ENCODE data around the gene IRS1. TPM values are rescaled to one million over a fixed set of nuclear protein-coding genes. Genes with fewer than 3 reads are reported as not detected.

The IRS1 gene
- total and polyA plus RNA-seq, 2 of the 4 experiments (the other 2 are of a cell fraction) = 21.1 to 37.1 TPM

DNA sequence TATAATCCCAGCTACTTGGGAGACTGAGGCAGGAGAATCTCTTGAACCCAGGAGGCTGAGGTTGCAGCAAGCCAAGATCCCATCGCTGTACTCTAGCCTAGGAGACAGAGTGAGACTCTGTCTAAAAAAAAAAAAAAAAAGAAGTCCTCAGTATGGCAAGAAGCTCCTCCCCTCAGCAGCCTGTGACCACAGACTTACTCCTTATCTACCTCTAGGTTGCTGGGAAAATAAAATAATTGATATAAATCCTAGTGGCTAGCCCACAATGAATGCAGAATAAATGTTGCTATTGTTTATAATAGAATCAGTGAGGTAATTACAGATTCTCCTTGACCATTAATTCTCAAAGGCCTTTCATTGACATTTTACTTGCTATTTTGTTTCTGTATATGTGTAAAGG, 70.6 kb downstream of the IRS1 start:
- Histone ChIP-seq H2AK9ac (replicated peaks; ENCODE audit: low read depth, low read length, poor library complexity) (no peak overlapping the region), H3K27me3 (ENCODE audit: control insufficient read depth, insufficient read depth, low read length) (no peaks in the 10 kb centered on the region), H4K20me1 (ENCODE audit: insufficient read depth, low read length) (no peaks in the 10 kb centered on the region), H4K8ac (ENCODE audit: low read depth in 2 of 2, low read length in 2 of 2) (no peak overlapping the region), H3K4me2 (ENCODE audit: low read depth, low read length) (no peak overlapping the region), H3K79me1 (ENCODE audit: low read depth in 1 of 2, low read length in 2 of 2) (peaks cover 13 to 38% of the 10 kb centered on the region in 2 experiments), H3K23ac (ENCODE audit: low read depth, low read length) (no peak overlapping the region), H3K27ac (ENCODE audit: insufficient read depth, low read length) (no peak overlapping the region), H2BK120ac (ENCODE audit: low read depth, low read length) (no peak overlapping the region), H3K36me3 (ENCODE audit: control insufficient read depth, insufficient read depth, low read length) (peaks cover 10% of the 10 kb centered on the region), H3K4me1 (ENCODE audit: control insufficient read depth, insufficient read depth, low read length) (peaks cover 12% of the 10 kb centered on the region), H3K9ac (ENCODE audit: low read depth, low read length) (no peak overlapping the region), H3K4ac (ENCODE audit: low read depth, low read length) (no peak overlapping the region), H3K9me1 (ENCODE audit: insufficient read depth, low read length) (peaks cover 4% of the 10 kb centered on the region), H2AFZ (replicated peaks; ENCODE audit: low read length, poor library complexity) (no peak overlapping the region), H2BK15ac (ENCODE audit: low read depth, low read length) (no peak overlapping the region), H3K4me3 (ENCODE audit: insufficient read depth, low read depth, low read length) (no peak overlapping the region), H4K91ac (ENCODE audit: insufficient read depth, low read depth, low read length) (no peak overlapping the region), H2AK5ac (ENCODE audit: low read depth, low read length) (no peak overlapping the region), H2BK20ac (ENCODE audit: low read depth, low read length) (no peak overlapping the region), H3K9me3 (ENCODE audit: control insufficient read depth, insufficient read depth, low read length) (no peaks in the 10 kb centered on the region), H3K14ac (replicated peaks; ENCODE audit: low read depth, low read length) (no peak overlapping the region), H3K56ac (ENCODE audit: extremely low read depth, insufficient read depth, low read length) (no peak overlapping the region), H2BK5ac (ENCODE audit: low read depth, low read length, poor library complexity, severe bottlenecking) (no peak overlapping the region), H3K18ac (ENCODE audit: low read depth, low read length) (no peak overlapping the region), H4K5ac (ENCODE audit: low read depth, low read length) (no peak overlapping the region)
- no CpG with 5 or more reads among the region's 1 CpG for WGBS, 2 experiments (ENCODE audit: extremely low coverage in 2 of 2, insufficient read length in 1 of 2)
- ChIA-PET POLR2A (ENCODE audit: unreplicated experiment) (no interaction called here), CTCF (no interaction called here)
- in situ Hi-C loops (cut with MboI; ENCODE audit: low sequenced_read_pairs) (no loop called here), dilution Hi-C loops (cut with HindIII; ENCODE audit: low sequenced_read_pairs, unreplicated experiment) (no loop called here), intact Hi-C loops (cut with micrococcal nuclease) (loop anchor here (5.0 to 10.0 kb wide), 4 partner anchors 504 to 1057 kb away; no protein-coding TSS in a partner anchor)
- no peak for TF ChIP-seq CHD1 (IDR thresholded peaks at IDR 0.05; ENCODE audit: low read depth, low read length)
- no peak for TF ChIP-seq CEBPB (IDR thresholded peaks at IDR 0.05; ENCODE audit: low read depth, low read length)
- no peak for TF ChIP-seq RFX5 (IDR thresholded peaks at IDR 0.05; ENCODE audit: low read depth, low read length)
- no peak for TF ChIP-seq BHLHE40 (IDR thresholded peaks at IDR 0.05; ENCODE audit: low read depth, low read length)
- no peak for TF ChIP-seq POLR2A (IDR thresholded peaks at IDR 0.05; ENCODE audit: low read depth, low read length)
- TF ChIP-seq RCOR1 (IDR thresholded peaks at IDR 0.05; ENCODE audit: insufficient replicate concordance, low read length) = no peak
- no peak for TF ChIP-seq MXI1 (IDR thresholded peaks at IDR 0.05; ENCODE audit: borderline replicate concordance, low read depth, low read length)
- TF ChIP-seq MAZ (IDR thresholded peaks at IDR 0.05; ENCODE audit: borderline replicate concordance, low read depth, low read length) = no peak
- TF ChIP-seq FOS (IDR thresholded peaks at IDR 0.05; ENCODE audit: low read depth, low read length) = no peak
- TF ChIP-seq, protein P1, sequence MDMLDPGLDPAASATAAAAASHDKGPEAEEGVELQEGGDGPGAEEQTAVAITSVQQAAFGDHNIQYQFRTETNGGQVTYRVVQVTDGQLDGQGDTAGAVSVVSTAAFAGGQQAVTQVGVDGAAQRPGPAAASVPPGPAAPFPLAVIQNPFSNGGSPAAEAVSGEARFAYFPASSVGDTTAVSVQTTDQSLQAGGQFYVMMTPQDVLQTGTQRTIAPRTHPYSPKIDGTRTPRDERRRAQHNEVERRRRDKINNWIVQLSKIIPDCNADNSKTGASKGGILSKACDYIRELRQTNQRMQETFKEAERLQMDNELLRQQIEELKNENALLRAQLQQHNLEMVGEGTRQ (IDR thresholded peaks at IDR 0.05; ENCODE audit: low read depth, low read length) = no peak
- TF ChIP-seq SMC3 (IDR thresholded peaks at IDR 0.05; ENCODE audit: low read depth, low read length) = no peak
- no peak for TF ChIP-seq MAFK (IDR thresholded peaks at IDR 0.05; ENCODE audit: low read depth, low read length)
- no peak for TF ChIP-seq RAD21 (IDR thresholded peaks at IDR 0.05; ENCODE audit: low read length)
- TF ChIP-seq, protein P2, sequence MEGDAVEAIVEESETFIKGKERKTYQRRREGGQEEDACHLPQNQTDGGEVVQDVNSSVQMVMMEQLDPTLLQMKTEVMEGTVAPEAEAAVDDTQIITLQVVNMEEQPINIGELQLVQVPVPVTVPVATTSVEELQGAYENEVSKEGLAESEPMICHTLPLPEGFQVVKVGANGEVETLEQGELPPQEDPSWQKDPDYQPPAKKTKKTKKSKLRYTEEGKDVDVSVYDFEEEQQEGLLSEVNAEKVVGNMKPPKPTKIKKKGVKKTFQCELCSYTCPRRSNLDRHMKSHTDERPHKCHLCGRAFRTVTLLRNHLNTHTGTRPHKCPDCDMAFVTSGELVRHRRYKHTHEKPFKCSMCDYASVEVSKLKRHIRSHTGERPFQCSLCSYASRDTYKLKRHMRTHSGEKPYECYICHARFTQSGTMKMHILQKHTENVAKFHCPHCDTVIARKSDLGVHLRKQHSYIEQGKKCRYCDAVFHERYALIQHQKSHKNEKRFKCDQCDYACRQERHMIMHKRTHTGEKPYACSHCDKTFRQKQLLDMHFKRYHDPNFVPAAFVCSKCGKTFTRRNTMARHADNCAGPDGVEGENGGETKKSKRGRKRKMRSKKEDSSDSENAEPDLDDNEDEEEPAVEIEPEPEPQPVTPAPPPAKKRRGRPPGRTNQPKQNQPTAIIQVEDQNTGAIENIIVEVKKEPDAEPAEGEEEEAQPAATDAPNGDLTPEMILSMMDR (conservative IDR thresholded peaks at IDR 0.05; ENCODE audit: low read depth, low read length) = no peak
- TF ChIP-seq, protein P3, sequence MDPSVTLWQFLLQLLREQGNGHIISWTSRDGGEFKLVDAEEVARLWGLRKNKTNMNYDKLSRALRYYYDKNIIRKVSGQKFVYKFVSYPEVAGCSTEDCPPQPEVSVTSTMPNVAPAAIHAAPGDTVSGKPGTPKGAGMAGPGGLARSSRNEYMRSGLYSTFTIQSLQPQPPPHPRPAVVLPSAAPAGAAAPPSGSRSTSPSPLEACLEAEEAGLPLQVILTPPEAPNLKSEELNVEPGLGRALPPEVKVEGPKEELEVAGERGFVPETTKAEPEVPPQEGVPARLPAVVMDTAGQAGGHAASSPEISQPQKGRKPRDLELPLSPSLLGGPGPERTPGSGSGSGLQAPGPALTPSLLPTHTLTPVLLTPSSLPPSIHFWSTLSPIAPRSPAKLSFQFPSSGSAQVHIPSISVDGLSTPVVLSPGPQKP (IDR thresholded peaks at IDR 0.05; ENCODE audit: borderline replicate concordance, low read depth, low read length) = no peak
- no peak for TF ChIP-seq NFE2L2 (IDR thresholded peaks at IDR 0.05; ENCODE audit: low read depth, low read length)
- ATAC-seq (ENCODE audit: low read depth) = no peak
- DNase-seq = peak; percentile 34
- no TSS peak for BruUV-seq (replicated peaks)

Measured in IMR-90 (cell line).